ENCODE results near the gene PSMC5. TPM values are rescaled to one million over a fixed set of nuclear protein-coding genes. Genes with fewer than 3 reads are reported as not detected.

The PSMC5 gene
- total RNA-seq, 1 experiment from 2014 or later, result 152 TPM

GRCh38 chr17:63827002-63827800 is at the start of gene PSMC5, which contains the start of gene FTSJ3 (continued):
- no peak for TF ChIP-seq ZSCAN18 (CRISPR knock-in tag; IDR thresholded peaks at IDR 0.05)
- 0 out of 2 replicates have a peak, but pooled peaks have one; percentile 44 for TF ChIP-seq ARID4B (CRISPR knock-in tag; IDR thresholded peaks at IDR 0.05; ENCODE audit: borderline replicate concordance)
- TF ChIP-seq FOXJ3 (CRISPR knock-in tag; IDR thresholded peaks at IDR 0.05; ENCODE audit: borderline replicate concordance), result no peak
- TF ChIP-seq MYBL2 (CRISPR knock-in tag; IDR thresholded peaks at IDR 0.05), result no peak; the same call in 1 of the 2 replicates
- TF ChIP-seq TP53 (CRISPR knock-in tag; IDR thresholded peaks at IDR 0.05), result no peak
- TF ChIP-seq ZNF423 (CRISPR knock-in tag; IDR thresholded peaks at IDR 0.05), result no peak
- TF ChIP-seq PRDM15 (CRISPR knock-in tag; IDR thresholded peaks at IDR 0.05), result peak; percentile 56; the same call in 1 of the 2 replicates
- no peak for TF ChIP-seq ZNF219 (CRISPR knock-in tag; IDR thresholded peaks at IDR 0.05; ENCODE audit: borderline replicate concordance)
- no peak for TF ChIP-seq PRRX2 (CRISPR knock-in tag; IDR thresholded peaks at IDR 0.05)
- TF ChIP-seq ATF6 (CRISPR knock-in tag; IDR thresholded peaks at IDR 0.05), result no peak
- peak; percentile 40; the same call in 1 of the 2 replicates for TF ChIP-seq FOXP1 (CRISPR knock-in tag; IDR thresholded peaks at IDR 0.05; ENCODE audit: borderline replicate concordance)
- no peak for TF ChIP-seq MLX (CRISPR knock-in tag; IDR thresholded peaks at IDR 0.05)
- TF ChIP-seq ETV6 (CRISPR knock-in tag; IDR thresholded peaks at IDR 0.05), result peak; percentile 87
- TF ChIP-seq ZNF512 (CRISPR knock-in tag; IDR thresholded peaks at IDR 0.05; ENCODE audit: borderline replicate concordance), result no peak
- 0 out of 2 replicates have a peak, but pooled peaks have one; percentile 63 for TF ChIP-seq ERG (CRISPR knock-in tag; IDR thresholded peaks at IDR 0.05)
- peak; percentile 70; the same call in 1 of the 2 replicates for TF ChIP-seq SMAD3 (CRISPR knock-in tag; IDR thresholded peaks at IDR 0.05; ENCODE audit: borderline replicate concordance)
- TF ChIP-seq TEAD4 (CRISPR knock-in tag; IDR thresholded peaks at IDR 0.05), result 0 out of 2 replicates have a peak, but pooled peaks have one; percentile 35
- TF ChIP-seq ZBTB21 (CRISPR knock-in tag; IDR thresholded peaks at IDR 0.05; ENCODE audit: borderline replicate concordance), result no peak
- TF ChIP-seq USF2 (CRISPR knock-in tag; IDR thresholded peaks at IDR 0.05), result no peak

All from WTC11 (cell line).